GM06990 (cell line): ENCODE data around the gene VGLL4.

Experiments
- DNase-seq: peaks from one replicate; pipeline ENCODE4 v3.0.0-alpha.2; 2011; ENCODE audit not compliant: insufficient read length; ENCODE audit errors: extremely low read depth
- H3K27me3 ChIP-seq: replicated peaks from 2 replicates; pipeline ENCODE4 v1.6.0; 2011; ENCODE audit warnings: low read length; ENCODE audit not compliant: control insufficient read depth, insufficient read depth
- H3K36me3 ChIP-seq: 2 replicates; pipeline ENCODE4 v1.5.1; 2011; ENCODE audit warnings: low read length; ENCODE audit not compliant: control insufficient read depth, insufficient read depth
- H3K4me3 ChIP-seq: replicated peaks from 2 replicates; pipeline ENCODE4 v1.5.1; 2011; ENCODE audit warnings: low read depth, mild to moderate bottlenecking, control low read depth, low read length
- CTCF ChIP-seq: IDR thresholded peaks from 2 replicates; pipeline ENCODE4 v1.5.1; 2011; ENCODE audit warnings: low read length, control low read depth, mild to moderate bottlenecking, inconsistent platforms; ENCODE audit not compliant: insufficient read depth, poor library complexity, severe bottlenecking

The VGLL4 gene

GRCh38 chr3:11593318-11594034 lies 50.2 kb downstream of the VGLL4 start:
- no peak for TF ChIP-seq CTCF
- Histone ChIP-seq H3K4me3 (no peak overlapping the region), H3K36me3 (peaks cover 1% of the 10 kb centered on the region), H3K27me3 (no peaks in the 10 kb centered on the region)
- DNase-seq: no peak

GRCh38 chr3:11592445-11593298 lies 51.0 kb downstream of the VGLL4 start:
- Histone ChIP-seq H3K4me3 (no peak overlapping the region), H3K27me3 (no peaks in the 10 kb centered on the region), H3K36me3 (peaks cover 1% of the 10 kb centered on the region)
- TF ChIP-seq CTCF: no peak
- DNase-seq: no peak

GRCh38 chr3:11591391-11592282 lies 52.1 kb downstream of the VGLL4 start:
- Histone ChIP-seq H3K36me3 (peaks cover 1% of the 10 kb centered on the region), H3K4me3 (no peak overlapping the region), H3K27me3 (no peaks in the 10 kb centered on the region)
- no peak for TF ChIP-seq CTCF
- DNase-seq: no peak

- no peak for TF ChIP-seq CTCF
- no peak for DNase-seq
- Histone ChIP-seq H3K4me3 (no peak overlapping the region), H3K27me3 (no peaks in the 10 kb centered on the region), H3K36me3 (peaks cover 1% of the 10 kb centered on the region)
These were observed 52.7 kb downstream of the VGLL4 start for GRCh38 chr3:11591002-11591355.

GRCh38 chr3:11589706-11590105 lies 54.0 kb downstream of the VGLL4 start:
- TF ChIP-seq CTCF: no peak
- H3K27me3 ChIP-seq: no peaks in the 10 kb centered on the region
- H3K4me3 ChIP-seq: no peak overlapping the region
- no peak for DNase-seq
- H3K36me3 ChIP-seq: peaks cover 1% of the 10 kb centered on the region
